ENCODE results near the gene CCDC106.
A peak's percentile ranks its signal among the peaks of the same experiment; 100 is the strongest.

The CCDC106 gene

DNA sequence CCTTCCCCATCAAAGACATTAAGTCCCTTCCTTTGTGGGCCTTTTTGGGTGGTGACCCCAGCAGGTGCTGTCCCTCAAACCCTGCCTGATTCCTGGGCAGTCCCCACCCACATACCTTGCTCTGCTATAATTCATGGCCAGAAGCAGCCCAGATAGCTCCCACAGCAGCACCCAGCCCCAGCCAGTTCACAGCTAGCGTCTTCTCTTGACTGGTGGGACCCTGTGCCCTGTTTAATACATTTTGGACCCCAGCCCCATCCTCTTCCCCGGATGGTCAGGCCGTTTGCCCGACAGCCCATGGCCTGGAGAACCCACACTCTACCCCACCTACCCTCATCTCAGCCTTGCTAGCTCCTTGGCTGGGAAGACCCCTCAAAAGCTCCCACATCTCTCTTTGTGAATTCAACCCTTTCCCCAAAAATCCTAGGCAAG, 2.1 kb downstream of the CCDC106 start:
- Histone ChIP-seq H3K9me3 (ENCODE audit: control insufficient read depth, insufficient read depth, low read depth, low read length) (no peaks in the 10 kb centered on the region), H3K4me3 (ENCODE audit: low read depth, low read length) (no peak overlapping the region), H3K4me1 (ENCODE audit: control insufficient read depth, insufficient read depth, low read length) (peaks cover 8% of the 10 kb centered on the region; the same call in 1 of the 2 replicates), H3K36me3 (ENCODE audit: control insufficient read depth in 2 of 2, insufficient read depth in 1 of 2, low read length in 2 of 2) (peaks cover 9 to 37% of the 10 kb centered on the region in 2 experiments; a peak in 2 of 3 replicates), H3K27ac (ENCODE audit: extremely low read depth, low read depth, low read length) (no peak overlapping the region)
- ChIA-PET POLR2A (no interaction called here), CTCF (interaction anchor here (1.7 kb wide), 1 partner anchor 21 kb away, joined by 7 read pairs; no protein-coding TSS in a partner anchor)
- TF ChIP-seq REPIN1 (tag by site-specific recombination; IDR thresholded peaks at IDR 0.05; ENCODE audit: low read depth) (no peak), ZNF561 (tag by site-specific recombination; IDR thresholded peaks at IDR 0.05; ENCODE audit: borderline replicate concordance) (no peak), ZNF148 (tag by site-specific recombination; IDR thresholded peaks at IDR 0.05; ENCODE audit: borderline replicate concordance) (no peak), EGR2 (tag by site-specific recombination; IDR thresholded peaks at IDR 0.05; ENCODE audit: low read depth) (no peak), ZNF670 (tag by site-specific recombination; IDR thresholded peaks at IDR 0.05; ENCODE audit: low read depth) (no peak)
- TF ChIP-seq, protein P1, sequence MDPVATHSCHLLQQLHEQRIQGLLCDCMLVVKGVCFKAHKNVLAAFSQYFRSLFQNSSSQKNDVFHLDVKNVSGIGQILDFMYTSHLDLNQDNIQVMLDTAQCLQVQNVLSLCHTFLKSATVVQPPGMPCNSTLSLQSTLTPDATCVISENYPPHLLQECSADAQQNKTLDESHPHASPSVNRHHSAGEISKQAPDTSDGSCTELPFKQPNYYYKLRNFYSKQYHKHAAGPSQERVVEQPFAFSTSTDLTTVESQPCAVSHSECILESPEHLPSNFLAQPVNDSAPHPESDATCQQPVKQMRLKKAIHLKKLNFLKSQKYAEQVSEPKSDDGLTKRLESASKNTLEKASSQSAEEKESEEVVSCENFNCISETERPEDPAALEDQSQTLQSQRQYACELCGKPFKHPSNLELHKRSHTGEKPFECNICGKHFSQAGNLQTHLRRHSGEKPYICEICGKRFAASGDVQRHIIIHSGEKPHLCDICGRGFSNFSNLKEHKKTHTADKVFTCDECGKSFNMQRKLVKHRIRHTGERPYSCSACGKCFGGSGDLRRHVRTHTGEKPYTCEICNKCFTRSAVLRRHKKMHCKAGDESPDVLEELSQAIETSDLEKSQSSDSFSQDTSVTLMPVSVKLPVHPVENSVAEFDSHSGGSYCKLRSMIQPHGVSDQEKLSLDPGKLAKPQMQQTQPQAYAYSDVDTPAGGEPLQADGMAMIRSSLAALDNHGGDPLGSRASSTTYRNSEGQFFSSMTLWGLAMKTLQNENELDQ (tag by site-specific recombination; IDR thresholded peaks at IDR 0.05; ENCODE audit: low read depth): no peak

- Histone ChIP-seq H3K4me3 (ENCODE audit: low read depth, low read length) (no peak overlapping the region), H3K4me1 (ENCODE audit: control insufficient read depth, insufficient read depth, low read length) (peaks cover 8% of the 10 kb centered on the region; the same call in 1 of the 2 replicates), H3K36me3 (ENCODE audit: control insufficient read depth in 2 of 2, insufficient read depth in 1 of 2, low read length in 2 of 2) (peaks cover 3 to 34% of the 10 kb centered on the region in 2 experiments; a peak in 2 of 3 replicates), H3K9me3 (ENCODE audit: control insufficient read depth, insufficient read depth, low read depth, low read length) (no peaks in the 10 kb centered on the region), H3K27ac (ENCODE audit: extremely low read depth, low read depth, low read length) (no peak overlapping the region)
- TF ChIP-seq ZBTB10 (tag by site-specific recombination; IDR thresholded peaks at IDR 0.05) (no peak), OVOL3 (tag by site-specific recombination; IDR thresholded peaks at IDR 0.05) (no peak)
- TF ChIP-seq, protein P2, sequence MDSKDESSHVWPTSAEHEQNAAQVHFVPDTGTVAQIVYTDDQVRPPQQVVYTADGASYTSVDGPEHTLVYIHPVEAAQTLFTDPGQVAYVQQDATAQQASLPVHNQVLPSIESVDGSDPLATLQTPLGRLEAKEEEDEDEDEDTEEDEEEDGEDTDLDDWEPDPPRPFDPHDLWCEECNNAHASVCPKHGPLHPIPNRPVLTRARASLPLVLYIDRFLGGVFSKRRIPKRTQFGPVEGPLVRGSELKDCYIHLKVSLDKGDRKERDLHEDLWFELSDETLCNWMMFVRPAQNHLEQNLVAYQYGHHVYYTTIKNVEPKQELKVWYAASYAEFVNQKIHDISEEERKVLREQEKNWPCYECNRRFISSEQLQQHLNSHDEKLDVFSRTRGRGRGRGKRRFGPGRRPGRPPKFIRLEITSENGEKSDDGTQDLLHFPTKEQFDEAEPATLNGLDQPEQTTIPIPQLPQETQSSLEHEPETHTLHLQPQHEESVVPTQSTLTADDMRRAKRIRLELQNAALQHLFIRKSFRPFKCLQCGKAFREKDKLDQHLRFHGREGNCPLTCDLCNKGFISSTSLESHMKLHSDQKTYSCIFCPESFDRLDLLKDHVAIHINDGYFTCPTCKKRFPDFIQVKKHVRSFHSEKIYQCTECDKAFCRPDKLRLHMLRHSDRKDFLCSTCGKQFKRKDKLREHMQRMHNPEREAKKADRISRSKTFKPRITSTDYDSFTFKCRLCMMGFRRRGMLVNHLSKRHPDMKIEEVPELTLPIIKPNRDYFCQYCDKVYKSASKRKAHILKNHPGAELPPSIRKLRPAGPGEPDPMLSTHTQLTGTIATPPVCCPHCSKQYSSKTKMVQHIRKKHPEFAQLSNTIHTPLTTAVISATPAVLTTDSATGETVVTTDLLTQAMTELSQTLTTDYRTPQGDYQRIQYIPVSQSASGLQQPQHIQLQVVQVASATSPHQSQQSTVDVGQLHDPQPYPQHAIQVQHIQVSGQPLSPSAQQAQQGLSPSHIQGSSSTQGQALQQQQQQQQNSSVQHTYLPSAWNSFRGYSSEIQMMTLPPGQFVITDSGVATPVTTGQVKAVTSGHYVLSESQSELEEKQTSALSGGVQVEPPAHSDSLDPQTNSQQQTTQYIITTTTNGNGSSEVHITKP (tag by site-specific recombination; IDR thresholded peaks at IDR 0.05): peak; percentile 45; the same call in 1 of the 2 replicates
- ChIA-PET POLR2A (no interaction called here), CTCF (no interaction called here)
Measured at GRCh38 chr19:55650602-55651230, 2.7 kb downstream of the CCDC106 start.
